IMR-90 (cell line): ENCODE data around the gene NEU1. TPM values are rescaled to one million over a fixed set of nuclear protein-coding genes. Genes with fewer than 3 reads are reported as not detected.

Experiments
- ATAC-seq: fragments of 200-7000 bp; cut with Tn5 transposase; 2 replicates; pipeline ENCODE4 v1.9.1; 2020; ENCODE audit warnings: low read depth, mild to moderate bottlenecking, moderate library complexity
- BruUV-seq: library from RNA; stranded (reverse); fragments of 400-500 nt; replicated peaks from 2 replicates; lab custom pipeline; 2021; lab: Mats Ljungman, UMichigan
- CTCF ChIA-PET: fragments of 300-600 bp; formaldehyde crosslinking; extraction: SDS; loops from one replicate; lab custom pipeline; 2021; ENCODE audit warnings: antibody characterized with exemption; lab: Yijun Ruan, JAX
- POLR2A ChIA-PET: fragments of 300-600 bp; sonication (Branson Sonifier 250); formaldehyde crosslinking; loops from one replicate; lab custom pipeline; 2022; ENCODE audit warnings: antibody characterized with exemption; ENCODE audit not compliant: unreplicated experiment; lab: Charles Lee
- DNase-seq: peaks from one replicate; pipeline ENCODE4 v3.0.0; 2013
- H2AFZ ChIP-seq: replicated peaks from 2 replicates; pipeline ENCODE3; 2013; ENCODE audit warnings: low read length, mild to moderate bottlenecking; ENCODE audit not compliant: poor library complexity
- H2AK5ac ChIP-seq: 2 replicates; pipeline ENCODE4 v1.6.1; 2013; ENCODE audit warnings: low read depth, low read length, inconsistent platforms
- H2AK9ac ChIP-seq: replicated peaks from 2 replicates; pipeline ENCODE3; 2013; ENCODE audit warnings: mild to moderate bottlenecking, low read depth, low read length, moderate library complexity; ENCODE audit not compliant: poor library complexity
- H2BK120ac ChIP-seq: 2 replicates; pipeline ENCODE4 v1.6.1; 2013; ENCODE audit warnings: low read depth, low read length, inconsistent platforms
- H2BK15ac ChIP-seq: 3 replicates; pipeline ENCODE4 v1.6.1; 2013; ENCODE audit warnings: low read depth, low read length, inconsistent platforms
- H2BK20ac ChIP-seq: 2 replicates; pipeline ENCODE4 v1.6.1; 2013; ENCODE audit warnings: low read depth, mild to moderate bottlenecking, inconsistent platforms, low read length, moderate library complexity
- H2BK5ac ChIP-seq: 2 replicates; pipeline ENCODE4 v1.6.1; 2013; ENCODE audit warnings: mild to moderate bottlenecking, low read depth, low read length, inconsistent platforms; ENCODE audit not compliant: poor library complexity, severe bottlenecking
- H3K14ac ChIP-seq: replicated peaks from 2 replicates; pipeline ENCODE4 v1.6.1; 2013; ENCODE audit warnings: low read depth, low read length, inconsistent platforms
- H3K18ac ChIP-seq: 2 replicates; pipeline ENCODE4 v1.6.1; 2013; ENCODE audit warnings: low read depth, low read length, control low read depth
- H3K23ac ChIP-seq: 2 replicates; pipeline ENCODE4 v1.6.1; 2013; ENCODE audit warnings: low read depth, low read length, inconsistent platforms
- H3K27ac ChIP-seq: 2 replicates; pipeline ENCODE4 v1.5.1; 2013; ENCODE audit warnings: mild to moderate bottlenecking, control low read depth, low read length; ENCODE audit not compliant: insufficient read depth
- H3K27me3 ChIP-seq: 2 replicates; pipeline ENCODE4 v1.6.1; 2013; ENCODE audit warnings: low read length; ENCODE audit not compliant: control insufficient read depth, insufficient read depth
- H3K36me3 ChIP-seq: 2 replicates; pipeline ENCODE4 v1.6.1; 2013; ENCODE audit warnings: low read length, mixed read lengths; ENCODE audit not compliant: control insufficient read depth, insufficient read depth
- H3K4ac ChIP-seq: 2 replicates; pipeline ENCODE4 v1.6.1; 2013; ENCODE audit warnings: low read depth, low read length, inconsistent platforms
- H3K4me1 ChIP-seq: 2 replicates; pipeline ENCODE4 v1.6.1; 2013; ENCODE audit warnings: low read length, mixed read lengths; ENCODE audit not compliant: control insufficient read depth, insufficient read depth
- H3K4me2 ChIP-seq: 2 replicates; pipeline ENCODE4 v1.6.1; 2013; ENCODE audit warnings: low read depth, mild to moderate bottlenecking, control low read depth, low read length, moderate library complexity
- H3K4me3 ChIP-seq: 2 replicates; pipeline ENCODE4 v1.5.1; 2013; ENCODE audit warnings: low read depth, mild to moderate bottlenecking, control low read depth, low read length, moderate library complexity; ENCODE audit not compliant: insufficient read depth
- H3K56ac ChIP-seq: 2 replicates; pipeline ENCODE4 v1.6.1; 2013; ENCODE audit warnings: low read length, inconsistent platforms; ENCODE audit not compliant: insufficient read depth; ENCODE audit errors: extremely low read depth
- H3K79me1 ChIP-seq, 2 experiments: 2 replicates each; pipeline ENCODE4 v1.6.1; 2013; ENCODE audit warnings: low read length in 2 of 2, inconsistent platforms in 1 of 2, low read depth in 1 of 2
- H3K9ac ChIP-seq: 2 replicates; pipeline ENCODE4 v1.6.1; 2013; ENCODE audit warnings: low read depth, low read length, control low read depth
- H3K9me1 ChIP-seq: 2 replicates; pipeline ENCODE4 v1.6.1; 2013; ENCODE audit warnings: low read length, inconsistent platforms; ENCODE audit not compliant: insufficient read depth
- H3K9me3 ChIP-seq: 2 replicates; pipeline ENCODE4 v1.6.1; 2013; ENCODE audit warnings: low read length; ENCODE audit not compliant: control insufficient read depth, insufficient read depth
- H4K20me1 ChIP-seq: 2 replicates; pipeline ENCODE4 v1.6.1; 2013; ENCODE audit warnings: low read length, inconsistent platforms; ENCODE audit not compliant: insufficient read depth
- H4K5ac ChIP-seq: 2 replicates; pipeline ENCODE4 v1.6.1; 2013; ENCODE audit warnings: mild to moderate bottlenecking, low read depth, low read length, control low read depth
- H4K8ac ChIP-seq, 2 experiments: 2 replicates each; pipeline ENCODE4 v1.6.1; 2013; ENCODE audit warnings: low read depth in 2 of 2, low read length in 2 of 2, control low read depth in 1 of 2, inconsistent platforms in 1 of 2
- H4K91ac ChIP-seq: 2 replicates; pipeline ENCODE4 v1.6.1; 2013; ENCODE audit warnings: low read depth, low read length, inconsistent platforms; ENCODE audit not compliant: insufficient read depth
- CHD1 ChIP-seq: IDR thresholded peaks from 2 replicates; pipeline ENCODE4 v1.6.1; 2012; ENCODE audit warnings: low read depth, low read length, improper control_type of control experiment
- MAFK ChIP-seq: IDR thresholded peaks from 2 replicates; pipeline ENCODE4 v1.6.1; 2012; ENCODE audit warnings: low read depth, low read length, improper control_type of control experiment
- MAZ ChIP-seq: IDR thresholded peaks from 2 replicates; pipeline ENCODE4 v1.6.1; 2012; ENCODE audit warnings: low read depth, mild to moderate bottlenecking, low read length, improper control_type of control experiment, moderate library complexity, borderline replicate concordance
- MXI1 ChIP-seq: IDR thresholded peaks from 2 replicates; pipeline ENCODE4 v1.6.1; 2012; ENCODE audit warnings: low read depth, mild to moderate bottlenecking, low read length, moderate library complexity, borderline replicate concordance
- NFE2L2 ChIP-seq: fragments of 150-350 bp; IDR thresholded peaks from 2 replicates; pipeline ENCODE4 v1.6.1; 2016; ENCODE audit warnings: low read depth, mild to moderate bottlenecking, low read length
- POLR2A ChIP-seq: IDR thresholded peaks from 2 replicates; pipeline ENCODE4 v1.6.1; 2012; ENCODE audit warnings: mild to moderate bottlenecking, low read depth, low read length
- RAD21 ChIP-seq: IDR thresholded peaks from 2 replicates; pipeline ENCODE4 v1.6.1; 2012; ENCODE audit warnings: low read length, improper control_type of control experiment
- RCOR1 ChIP-seq: IDR thresholded peaks from 2 replicates; pipeline ENCODE4 v1.6.1; 2012; ENCODE audit warnings: mild to moderate bottlenecking, low read length, improper control_type of control experiment; ENCODE audit not compliant: insufficient replicate concordance
- SMC3 ChIP-seq: fragments of 150-350 bp; IDR thresholded peaks from 2 replicates; pipeline ENCODE4 v1.6.1; 2016; ENCODE audit warnings: low read depth, mild to moderate bottlenecking, antibody characterized with exemption, low read length, moderate library complexity
- WGBS, 2 experiments: methylation state at CpG; one replicate each; pipeline versions ENCODE4 v1.1.5 to v1.1.7; 2013; ENCODE audit warnings: missing lambda C conversion rate in 2 of 2; ENCODE audit not compliant: insufficient read length in 1 of 2; ENCODE audit errors: extremely low coverage in 2 of 2; 5-methylcytosine and 5-hydroxymethylcytosine counted together
- dilution Hi-C: fragments of 300-500 bp; cut with HindIII; formaldehyde crosslinking; loops from one replicate; pipeline ENCODE4 v1.14.3; 2018; ENCODE audit warnings: low sequenced_read_pairs; ENCODE audit not compliant: unreplicated experiment
- in situ Hi-C: fragments of 300-500 bp; cut with MboI; formaldehyde crosslinking; loops from 3 replicates; pipeline ENCODE4 v1.14.3; 2019; ENCODE audit warnings: low sequenced_read_pairs, inconsistent platforms, mixed read lengths
- intact Hi-C: fragments of 100-400 bp; cut with micrococcal nuclease; formaldehyde crosslinking; loops from 2 replicates; pipeline ENCODE4 v1.10.0; 2022
- polyA plus RNA-seq, 3 experiments: library from polyadenylated mRNA; depleted of rRNA; stranded (reverse); fragments of >200 nt; gene quantifications; 2 replicates each; pipeline ENCODE4 v1.2.3, GENCODE V29; 2012; ENCODE audit warnings: low replicate concordance in 1 of 3
- total RNA-seq: library from RNA; depleted of rRNA; stranded (reverse); fragments of >200 nt; gene quantifications from 2 replicates; pipeline ENCODE4 v1.2.3, GENCODE V29; 2012
- TF ChIP-seq, protein P1 (sequence below): conservative IDR thresholded peaks from 2 replicates; pipeline ENCODE4 v1.5.1; 2012; ENCODE audit warnings: mild to moderate bottlenecking, low read depth, low read length, improper control_type of control experiment
- TF ChIP-seq, protein P2 (sequence below): fragments of 150-350 bp; IDR thresholded peaks from 2 replicates; pipeline ENCODE4 v1.6.1; 2017; ENCODE audit warnings: mild to moderate bottlenecking, antibody characterized with exemption, low read length, low read depth

NEU1 gene
- total and polyA plus RNA-seq, 2 of the 4 experiments (the other 2 are of a cell fraction), result 28.5 to 36.2 TPM

DNA sequence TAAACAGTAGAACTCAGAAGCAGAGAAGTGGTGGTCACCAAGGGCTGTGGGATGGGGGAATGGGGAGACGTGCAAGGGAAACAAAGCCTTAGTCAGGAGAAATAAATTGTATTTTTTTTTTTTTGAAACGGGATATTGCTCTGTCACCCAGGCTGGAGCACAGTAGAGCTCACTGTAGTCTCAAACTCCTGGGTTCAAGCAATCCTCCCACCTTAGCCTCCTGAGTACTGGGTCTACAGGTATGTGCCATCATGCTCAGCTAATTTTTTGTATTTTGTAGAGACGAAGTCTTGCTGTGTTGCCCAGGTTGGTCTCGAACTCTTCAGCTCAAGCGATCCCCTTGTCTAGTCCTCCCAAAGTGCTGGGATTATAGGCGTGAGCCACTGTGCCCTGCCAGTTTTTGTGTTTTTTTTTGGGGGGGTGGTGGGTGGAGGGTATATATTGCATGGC, 31.7 kb downstream of the NEU1 start (continued):
- TF ChIP-seq RCOR1, result no peak

DNA sequence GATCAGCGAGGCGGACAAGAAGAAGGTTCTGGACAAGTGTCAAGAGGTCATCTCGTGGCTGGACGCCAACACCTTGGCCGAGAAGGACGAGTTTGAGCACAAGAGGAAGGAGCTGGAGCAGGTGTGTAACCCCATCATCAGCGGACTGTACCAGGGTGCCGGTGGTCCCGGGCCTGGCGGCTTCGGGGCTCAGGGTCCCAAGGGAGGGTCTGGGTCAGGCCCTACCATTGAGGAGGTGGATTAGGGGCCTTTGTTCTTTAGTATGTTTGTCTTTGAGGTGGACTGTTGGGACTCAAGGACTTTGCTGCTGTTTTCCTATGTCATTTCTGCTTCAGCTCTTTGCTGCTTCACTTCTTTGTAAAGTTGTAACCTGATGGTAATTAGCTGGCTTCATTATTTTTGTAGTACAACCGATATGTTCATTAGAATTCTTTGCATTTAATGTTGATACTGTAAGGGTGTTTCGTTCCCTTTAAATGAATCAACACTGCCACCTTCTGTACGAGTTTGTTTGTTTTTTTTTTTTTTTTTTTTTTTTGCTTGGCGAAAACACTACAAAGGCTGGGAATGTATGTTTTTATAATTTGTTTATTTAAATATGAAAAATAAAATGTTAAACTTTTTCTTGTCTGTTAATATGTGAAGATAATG, 32.9 kb downstream of the NEU1 start:
- POLR2A ChIA-PET, result no interaction called here
- dilution Hi-C loops, result no loop called here
- H3K9me1 ChIP-seq, result no peaks in the 10 kb centered on the region
- H3K4ac ChIP-seq, result no peak overlapping the region
- H4K8ac ChIP-seq, result no peak overlapping the region
- no peak overlapping the region for H4K5ac ChIP-seq
- H4K20me1 ChIP-seq, result peaks cover 9% of the 10 kb centered on the region
- intact Hi-C loops, result loop anchor here (1.0 to 5.0 kb wide), 7 partner anchors 57 to 282 kb away; partner anchors contain the start of genes ABHD16A, ATP6V1G2, C6orf47 and DDAH2
- H3K14ac ChIP-seq, result peak overlapping the region; percentile 37
- H2BK120ac ChIP-seq, result no peak overlapping the region
- no peaks in the 10 kb centered on the region for H3K36me3 ChIP-seq
- H3K27ac ChIP-seq, result no peak overlapping the region
- H2AFZ ChIP-seq, result no peak overlapping the region
- H3K4me3 ChIP-seq, result peak overlapping the region; percentile 81
- H4K91ac ChIP-seq, result no peak overlapping the region
- H3K9me3 ChIP-seq, result no peaks in the 10 kb centered on the region
- H2BK15ac ChIP-seq, result no peak overlapping the region
- no TSS peak for BruUV-seq
- no peak overlapping the region for H2AK5ac ChIP-seq
- peak overlapping the region; percentile 73 for H2BK5ac ChIP-seq
- H3K4me2 ChIP-seq, result peak overlapping the region; percentile 98
- no peak overlapping the region for H3K18ac ChIP-seq
- no peak overlapping the region for H2AK9ac ChIP-seq
- no peak for ATAC-seq
- H3K9ac ChIP-seq, result peak overlapping the region; percentile 94
- in situ Hi-C loops, result loop anchor here (10.0 kb wide), 2 partner anchors 145 to 285 kb away; partner anchors contain the start of genes ATP6V1G2, DDX39B, LY6G5C and NFKBIL1
- peak; percentile 56 for DNase-seq
- no CpG with 5 or more reads among the region's 15 CpGs for WGBS, 2 experiments
- peaks cover 6 to 19% of the 10 kb centered on the region in 2 experiments; a peak in 2 of 4 replicates for H3K79me1 ChIP-seq
- H3K23ac ChIP-seq, result peak overlapping the region; percentile 40; the same call in 1 of the 2 replicates
- TF ChIP-seq CHD1, result no peak
- TF ChIP-seq MXI1, result no peak
- TF ChIP-seq POLR2A, result no peak
- no peak for TF ChIP-seq NFE2L2
- TF ChIP-seq RAD21, result peak; percentile 74
- TF ChIP-seq MAFK, result no peak
- peak; percentile 75 for TF ChIP-seq SMC3
- TF ChIP-seq MAZ, result no peak
- no peak for TF ChIP-seq RCOR1
- TF ChIP-seq, protein P1, sequence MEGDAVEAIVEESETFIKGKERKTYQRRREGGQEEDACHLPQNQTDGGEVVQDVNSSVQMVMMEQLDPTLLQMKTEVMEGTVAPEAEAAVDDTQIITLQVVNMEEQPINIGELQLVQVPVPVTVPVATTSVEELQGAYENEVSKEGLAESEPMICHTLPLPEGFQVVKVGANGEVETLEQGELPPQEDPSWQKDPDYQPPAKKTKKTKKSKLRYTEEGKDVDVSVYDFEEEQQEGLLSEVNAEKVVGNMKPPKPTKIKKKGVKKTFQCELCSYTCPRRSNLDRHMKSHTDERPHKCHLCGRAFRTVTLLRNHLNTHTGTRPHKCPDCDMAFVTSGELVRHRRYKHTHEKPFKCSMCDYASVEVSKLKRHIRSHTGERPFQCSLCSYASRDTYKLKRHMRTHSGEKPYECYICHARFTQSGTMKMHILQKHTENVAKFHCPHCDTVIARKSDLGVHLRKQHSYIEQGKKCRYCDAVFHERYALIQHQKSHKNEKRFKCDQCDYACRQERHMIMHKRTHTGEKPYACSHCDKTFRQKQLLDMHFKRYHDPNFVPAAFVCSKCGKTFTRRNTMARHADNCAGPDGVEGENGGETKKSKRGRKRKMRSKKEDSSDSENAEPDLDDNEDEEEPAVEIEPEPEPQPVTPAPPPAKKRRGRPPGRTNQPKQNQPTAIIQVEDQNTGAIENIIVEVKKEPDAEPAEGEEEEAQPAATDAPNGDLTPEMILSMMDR, result peak; percentile 63
- TF ChIP-seq, protein P2, sequence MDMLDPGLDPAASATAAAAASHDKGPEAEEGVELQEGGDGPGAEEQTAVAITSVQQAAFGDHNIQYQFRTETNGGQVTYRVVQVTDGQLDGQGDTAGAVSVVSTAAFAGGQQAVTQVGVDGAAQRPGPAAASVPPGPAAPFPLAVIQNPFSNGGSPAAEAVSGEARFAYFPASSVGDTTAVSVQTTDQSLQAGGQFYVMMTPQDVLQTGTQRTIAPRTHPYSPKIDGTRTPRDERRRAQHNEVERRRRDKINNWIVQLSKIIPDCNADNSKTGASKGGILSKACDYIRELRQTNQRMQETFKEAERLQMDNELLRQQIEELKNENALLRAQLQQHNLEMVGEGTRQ, result no peak
- peaks cover 7% of the 10 kb centered on the region for H3K4me1 ChIP-seq
- CTCF ChIA-PET, result interaction anchor here (0.7 to 1.0 kb wide), 2 partner anchors 89 to 132 kb away, joined by 3 read pairs; no protein-coding TSS in a partner anchor
- H3K56ac ChIP-seq, result peak overlapping the region; percentile 52; the same call in 1 of the 2 replicates
- no peaks in the 10 kb centered on the region for H3K27me3 ChIP-seq
- H2BK20ac ChIP-seq, result no peak overlapping the region
